Osteocyte (in vitro differentiated cells): ENCODE results near the gene RASAL1. TPM values are rescaled to one million over a fixed set of nuclear protein-coding genes. Genes with fewer than 3 reads are reported as not detected.

Experiments
- DNase-seq: peaks from one replicate; pipeline ENCODE4 v3.0.0; 2021; ENCODE audit warnings: mixed read lengths; ENCODE audit not compliant: unreplicated experiment; ENCODE audit errors: extremely low spot score
- H3K27ac Mint-ChIP-seq: one replicate; pipeline ENCODE4 v1.8.0; 2021; ENCODE audit warnings: mild to moderate bottlenecking, mixed read lengths; ENCODE audit not compliant: unreplicated experiment
- H3K27me3 Mint-ChIP-seq: one replicate; pipeline ENCODE4 v1.8.0; 2021; ENCODE audit warnings: mixed read lengths; ENCODE audit not compliant: unreplicated experiment
- H3K36me3 Mint-ChIP-seq: one replicate; pipeline ENCODE4 v1.8.0; 2021; ENCODE audit warnings: mixed read lengths; ENCODE audit not compliant: unreplicated experiment
- H3K4me1 Mint-ChIP-seq: one replicate; pipeline ENCODE4 v1.8.0; 2021; ENCODE audit warnings: mixed read lengths; ENCODE audit not compliant: unreplicated experiment
- H3K4me3 Mint-ChIP-seq: one replicate; pipeline ENCODE4 v1.8.0; 2021; ENCODE audit warnings: mild to moderate bottlenecking, moderate library complexity, mixed read lengths; ENCODE audit not compliant: unreplicated experiment
- H3K9me3 Mint-ChIP-seq: one replicate; pipeline ENCODE4 v1.8.0; 2021; ENCODE audit warnings: mixed read lengths; ENCODE audit not compliant: unreplicated experiment
- CTCF ChIP-seq: fragments of 200-600 bp; sonication (generic); IDR thresholded peaks from 2 replicates; pipeline ENCODE4 v1.5.0; 2021; ENCODE audit warnings: antibody characterized with exemption, mild to moderate bottlenecking, moderate library complexity
- total RNA-seq: library from RNA; stranded (reverse); gene quantifications from 2 replicates; pipeline ENCODE4 v1.2.1, GENCODE V29; 2021

Gene RASAL1
- total RNA-seq, 1 donor from 2014 or later, result not detected

GRCh38 chr12:113151655-113152054 lies 16.1 kb upstream of the RASAL1 start:
- Mint-ChIP-seq H3K27me3 (peaks cover 27% of the 10 kb centered on the region), H3K36me3 (no peaks in the 10 kb centered on the region), H3K4me1 (peaks cover 13% of the 10 kb centered on the region), H3K9me3 (peaks cover 5% of the 10 kb centered on the region), H3K4me3 (no peak overlapping the region), H3K27ac (no peak overlapping the region)
- no peak for DNase-seq
- no peak for TF ChIP-seq CTCF

- Mint-ChIP-seq H3K9me3 (peaks cover 5% of the 10 kb centered on the region), H3K27me3 (peaks cover 33% of the 10 kb centered on the region), H3K4me1 (peaks cover 13% of the 10 kb centered on the region), H3K36me3 (no peaks in the 10 kb centered on the region), H3K4me3 (no peak within 1 kb of the TSS), H3K27ac (peak within 1 kb of the TSS; percentile 50)
- peak; percentile 91 for DNase-seq
- no peak for TF ChIP-seq CTCF
These were observed 14.0 kb upstream of the RASAL1 start, which contains the start of gene CFAP73 for GRCh38 chr12:113149361-113150150. TSS of gene CFAP73 (plus strand) at chr12:113149724. CDS start at chr12:113149858, 134 bp downstream.

GRCh38 chr12:113146999-113147398 lies 11.4 kb upstream of the RASAL1 start:
- Mint-ChIP-seq H3K4me3 (no peak overlapping the region), H3K4me1 (peaks cover 9% of the 10 kb centered on the region), H3K27ac (no peak overlapping the region), H3K36me3 (no peaks in the 10 kb centered on the region), H3K9me3 (peaks cover 5% of the 10 kb centered on the region), H3K27me3 (peaks cover 21% of the 10 kb centered on the region)
- DNase-seq, result no peak
- no peak for TF ChIP-seq CTCF

GRCh38 chr12:113145720-113146551 lies 10.4 kb upstream of the RASAL1 start:
- no peak for DNase-seq
- no peak overlapping the region for H3K27ac Mint-ChIP-seq
- H3K4me1 Mint-ChIP-seq, result peaks cover 9% of the 10 kb centered on the region
- peaks cover 19% of the 10 kb centered on the region for H3K27me3 Mint-ChIP-seq
- H3K9me3 Mint-ChIP-seq, result peaks cover 5% of the 10 kb centered on the region
- H3K36me3 Mint-ChIP-seq, result no peaks in the 10 kb centered on the region
- no peak overlapping the region for H3K4me3 Mint-ChIP-seq
- TF ChIP-seq CTCF, result no peak

- peaks cover 5% of the 10 kb centered on the region for H3K9me3 Mint-ChIP-seq
- H3K27ac Mint-ChIP-seq, result no peak overlapping the region
- peaks cover 1% of the 10 kb centered on the region for H3K4me1 Mint-ChIP-seq
- H3K4me3 Mint-ChIP-seq, result no peak overlapping the region
- TF ChIP-seq CTCF, result no peak
- H3K36me3 Mint-ChIP-seq, result no peaks in the 10 kb centered on the region
- no peak for DNase-seq
- peaks cover 17% of the 10 kb centered on the region for H3K27me3 Mint-ChIP-seq
These were observed 9.2 kb upstream of the RASAL1 start for GRCh38 chr12:113144806-113145205.
